ENCODE results near the gene SEMA3E. TPM values are rescaled to one million over a fixed set of nuclear protein-coding genes. Genes with fewer than 3 reads are reported as not detected.
A peak's percentile ranks its signal among the peaks of the same experiment; 100 is the strongest.

SEMA3E gene
- total and polyA plus RNA-seq, 8 donors, result 2.1 to 38.0 (median 23.8) TPM

GRCh38 chr7:83475420-83475819 is 173.5 kb downstream of the SEMA3E start:
- no peak overlapping the region for H3K27ac ChIP-seq
- no peak for TF ChIP-seq CTCF (IDR thresholded peaks at IDR 0.05)
- no peaks in the 10 kb centered on the region for H3K27me3 ChIP-seq
- ATAC-seq (no peak), DNase-seq (no peak)
- no peaks in the 10 kb centered on the region for H3K36me3 ChIP-seq
- H3K4me1 ChIP-seq, result no peaks in the 10 kb centered on the region
- H3K9me3 ChIP-seq, result no peaks in the 10 kb centered on the region
- no peak overlapping the region for H3K4me3 ChIP-seq
- intact Hi-C loops (cut with DNase I), result no loop called here

- H3K4me3 ChIP-seq, result no peak overlapping the region
- no peaks in the 10 kb centered on the region for H3K36me3 ChIP-seq
- no peak for TF ChIP-seq CTCF (IDR thresholded peaks at IDR 0.05)
- H3K27me3 ChIP-seq, result no peaks in the 10 kb centered on the region
- no peak overlapping the region for H3K27ac ChIP-seq
- H3K9me3 ChIP-seq, result no peaks in the 10 kb centered on the region
- no peak for DNase-seq
- no peak for ATAC-seq
- peaks cover 0 to 4% of the 10 kb centered on the region in 2 donors for H3K4me1 ChIP-seq
- intact Hi-C loops (cut with DNase I), result no loop called here
Measured at GRCh38 chr7:83472376-83472775, 176.6 kb downstream of the SEMA3E start.

- no peak for DNase-seq
- Histone ChIP-seq H3K9me3 (no peaks in the 10 kb centered on the region), H3K27ac (no peak overlapping the region), H3K27me3 (no peaks in the 10 kb centered on the region), H3K4me1 (peaks cover 0 to 4% of the 10 kb centered on the region in 2 donors), H3K36me3 (no peaks in the 10 kb centered on the region), H3K4me3 (no peak overlapping the region)
- intact Hi-C loops (cut with DNase I), result no loop called here
- TF ChIP-seq CTCF (IDR thresholded peaks at IDR 0.05), result no peak
- no peak for ATAC-seq
Measured at GRCh38 chr7:83469491-83469890, 179.4 kb downstream of the SEMA3E start.

GRCh38 chr7:83469076-83469475 is 179.9 kb downstream of the SEMA3E start:
- TF ChIP-seq CTCF (IDR thresholded peaks at IDR 0.05), result no peak
- H3K27me3 ChIP-seq, result no peaks in the 10 kb centered on the region
- H3K36me3 ChIP-seq, result no peaks in the 10 kb centered on the region
- intact Hi-C loops (cut with DNase I), result no loop called here
- DNase-seq, result no peak
- H3K9me3 ChIP-seq, result no peaks in the 10 kb centered on the region
- ATAC-seq, result peak; percentile 25
- no peak overlapping the region for H3K4me3 ChIP-seq
- H3K4me1 ChIP-seq, result peaks cover 0 to 4% of the 10 kb centered on the region in 2 donors
- no peak overlapping the region for H3K27ac ChIP-seq

GRCh38 chr7:83468251-83468739 is 180.6 kb downstream of the SEMA3E start:
- intact Hi-C loops (cut with DNase I), result no loop called here
- Histone ChIP-seq H3K36me3 (no peaks in the 10 kb centered on the region), H3K4me3 (no peak overlapping the region), H3K9me3 (no peaks in the 10 kb centered on the region), H3K4me1 (peaks cover 0 to 4% of the 10 kb centered on the region in 2 donors), H3K27ac (no peak overlapping the region), H3K27me3 (no peaks in the 10 kb centered on the region)
- ATAC-seq, result peak; percentile 92
- DNase-seq, result peak; percentile 18 to 82 (median 50)
- no peak for TF ChIP-seq CTCF (IDR thresholded peaks at IDR 0.05)
